ENCODE data around the gene RAPGEF4. TPM values are rescaled to one million over a fixed set of nuclear protein-coding genes. Genes with fewer than 3 reads are reported as not detected.

RAPGEF4 gene
- total RNA-seq, 1 experiment from 2014 or later: 2.2 TPM

DNA sequence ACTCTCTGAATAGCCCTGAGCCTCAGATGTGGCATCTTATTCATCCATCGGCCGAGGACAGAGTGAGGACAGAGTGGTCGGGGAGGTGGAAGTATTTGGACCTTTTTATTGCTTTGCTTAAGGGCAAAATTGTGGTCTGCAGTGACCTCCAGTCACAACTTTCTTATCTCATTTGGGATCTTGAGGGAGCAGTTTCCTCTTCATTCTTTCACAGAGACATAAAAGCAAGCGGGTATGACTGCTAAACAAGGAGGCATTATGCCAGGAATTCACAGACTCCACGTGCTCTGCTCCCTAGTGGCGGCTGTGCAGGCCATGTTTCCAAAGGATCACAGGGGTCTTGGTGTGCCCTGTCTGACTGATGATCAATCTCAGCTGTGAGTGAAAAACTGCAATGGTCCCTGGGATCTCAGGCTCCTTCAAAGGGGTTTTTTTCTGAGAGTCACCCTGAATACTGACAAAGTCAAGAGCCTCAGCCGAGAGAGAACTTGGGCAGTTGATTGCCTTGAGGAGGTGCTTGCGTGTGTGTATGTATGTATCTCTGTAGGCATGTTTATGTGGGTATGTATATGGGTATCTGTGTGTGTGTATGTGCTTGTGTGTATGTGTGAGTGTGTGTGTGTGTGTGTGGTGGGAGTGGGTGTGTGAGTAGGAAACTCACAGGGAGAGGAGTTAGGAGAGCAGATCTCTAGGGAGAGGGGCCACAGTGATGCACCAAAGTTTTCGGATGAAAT, 47.7 kb downstream of the RAPGEF4 start (continued):
- TF ChIP-seq TP53 (CRISPR knock-in tag; IDR thresholded peaks at IDR 0.05) (no peak), ATF1 (CRISPR knock-in tag; IDR thresholded peaks at IDR 0.05) (no peak), RORB (CRISPR knock-in tag; IDR thresholded peaks at IDR 0.05) (no peak), OVOL2 (CRISPR knock-in tag; IDR thresholded peaks at IDR 0.05; ENCODE audit: borderline replicate concordance) (no peak), ZNF317 (CRISPR knock-in tag; IDR thresholded peaks at IDR 0.05; ENCODE audit: borderline replicate concordance, low read depth) (no peak), ZNF396 (CRISPR knock-in tag; IDR thresholded peaks at IDR 0.05; ENCODE audit: borderline replicate concordance) (no peak), TEAD1 (CRISPR knock-in tag; IDR thresholded peaks at IDR 0.05) (no peak), NFE2L1 (CRISPR knock-in tag; IDR thresholded peaks at IDR 0.05) (no peak), NR1H2 (CRISPR knock-in tag; IDR thresholded peaks at IDR 0.05) (no peak), GTF2I (CRISPR knock-in tag; conservative IDR thresholded peaks at IDR 0.05) (no peak), KAT7 (CRISPR knock-in tag; IDR thresholded peaks at IDR 0.05; ENCODE audit: borderline replicate concordance) (no peak)
- TF ChIP-seq, protein P1, sequence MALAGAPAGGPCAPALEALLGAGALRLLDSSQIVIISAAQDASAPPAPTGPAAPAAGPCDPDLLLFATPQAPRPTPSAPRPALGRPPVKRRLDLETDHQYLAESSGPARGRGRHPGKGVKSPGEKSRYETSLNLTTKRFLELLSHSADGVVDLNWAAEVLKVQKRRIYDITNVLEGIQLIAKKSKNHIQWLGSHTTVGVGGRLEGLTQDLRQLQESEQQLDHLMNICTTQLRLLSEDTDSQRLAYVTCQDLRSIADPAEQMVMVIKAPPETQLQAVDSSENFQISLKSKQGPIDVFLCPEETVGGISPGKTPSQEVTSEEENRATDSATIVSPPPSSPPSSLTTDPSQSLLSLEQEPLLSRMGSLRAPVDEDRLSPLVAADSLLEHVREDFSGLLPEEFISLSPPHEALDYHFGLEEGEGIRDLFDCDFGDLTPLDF (CRISPR knock-in tag; IDR thresholded peaks at IDR 0.05): no peak
- TF ChIP-seq, protein P2, sequence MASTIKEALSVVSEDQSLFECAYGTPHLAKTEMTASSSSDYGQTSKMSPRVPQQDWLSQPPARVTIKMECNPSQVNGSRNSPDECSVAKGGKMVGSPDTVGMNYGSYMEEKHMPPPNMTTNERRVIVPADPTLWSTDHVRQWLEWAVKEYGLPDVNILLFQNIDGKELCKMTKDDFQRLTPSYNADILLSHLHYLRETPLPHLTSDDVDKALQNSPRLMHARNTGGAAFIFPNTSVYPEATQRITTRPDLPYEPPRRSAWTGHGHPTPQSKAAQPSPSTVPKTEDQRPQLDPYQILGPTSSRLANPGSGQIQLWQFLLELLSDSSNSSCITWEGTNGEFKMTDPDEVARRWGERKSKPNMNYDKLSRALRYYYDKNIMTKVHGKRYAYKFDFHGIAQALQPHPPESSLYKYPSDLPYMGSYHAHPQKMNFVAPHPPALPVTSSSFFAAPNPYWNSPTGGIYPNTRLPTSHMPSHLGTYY (CRISPR knock-in tag; IDR thresholded peaks at IDR 0.05): no peak

DNA sequence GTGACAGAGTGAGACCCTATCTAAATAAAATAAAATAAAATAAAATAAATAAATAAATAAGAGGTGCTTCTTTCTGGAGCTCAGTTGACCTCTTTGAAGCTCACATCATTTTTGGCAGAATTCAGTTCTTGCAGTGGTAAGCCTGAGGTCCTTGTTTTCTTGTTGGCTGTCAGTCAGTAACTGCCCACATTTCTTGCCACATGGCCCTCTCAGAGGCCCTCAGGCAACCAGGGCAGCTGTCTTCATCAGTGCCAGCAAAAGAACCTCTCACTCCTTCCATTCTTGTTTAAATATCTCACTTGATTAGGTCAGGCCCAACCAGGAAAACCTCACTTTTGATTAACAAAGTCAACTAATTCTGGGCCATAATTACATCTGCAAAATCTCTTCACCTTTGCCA, 53.2 kb downstream of the RAPGEF4 start:
- Mint-ChIP-seq H3K4me1 (no peaks in the 10 kb centered on the region), H3K27me3 (ENCODE audit: low read depth) (no peaks in the 10 kb centered on the region), H3K4me3 (no peak overlapping the region), H3K27ac (no peak overlapping the region), H3K9me3 (no peaks in the 10 kb centered on the region), H3K36me3 (no peaks in the 10 kb centered on the region)
- ChIA-PET POLR2A (no interaction called here), CTCF (interaction anchor here (1.0 kb wide), 1 partner anchor 114 kb away, joined by 3 read pairs; no protein-coding TSS in a partner anchor)
- DNase-seq (ENCODE audit: low spot score): no peak
- ATAC-seq: no peak
- no peak for TF ChIP-seq RORB (CRISPR knock-in tag; IDR thresholded peaks at IDR 0.05)
- TF ChIP-seq SP1 (CRISPR knock-in tag; conservative IDR thresholded peaks at IDR 0.05): no peak
- no peak for TF ChIP-seq JAZF1 (CRISPR knock-in tag; IDR thresholded peaks at IDR 0.05)
- no peak for TF ChIP-seq ZNF671 (CRISPR knock-in tag; IDR thresholded peaks at IDR 0.05)
- no peak for TF ChIP-seq RELA (CRISPR knock-in tag; IDR thresholded peaks at IDR 0.05; ENCODE audit: borderline replicate concordance)
- TF ChIP-seq, protein P3, sequence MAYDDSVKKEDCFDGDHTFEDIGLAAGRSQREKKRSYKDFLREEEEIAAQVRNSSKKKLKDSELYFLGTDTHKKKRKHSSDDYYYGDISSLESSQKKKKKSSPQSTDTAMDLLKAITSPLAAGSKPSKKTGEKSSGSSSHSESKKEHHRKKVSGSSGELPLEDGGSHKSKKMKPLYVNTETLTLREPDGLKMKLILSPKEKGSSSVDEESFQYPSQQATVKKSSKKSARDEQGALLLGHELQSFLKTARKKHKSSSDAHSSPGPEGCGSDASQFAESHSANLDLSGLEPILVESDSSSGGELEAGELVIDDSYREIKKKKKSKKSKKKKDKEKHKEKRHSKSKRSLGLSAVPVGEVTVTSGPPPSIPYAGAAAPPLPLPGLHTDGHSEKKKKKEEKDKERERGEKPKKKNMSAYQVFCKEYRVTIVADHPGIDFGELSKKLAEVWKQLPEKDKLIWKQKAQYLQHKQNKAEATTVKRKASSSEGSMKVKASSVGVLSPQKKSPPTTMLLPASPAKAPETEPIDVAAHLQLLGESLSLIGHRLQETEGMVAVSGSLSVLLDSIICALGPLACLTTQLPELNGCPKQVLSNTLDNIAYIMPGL (CRISPR knock-in tag; IDR thresholded peaks at IDR 0.05): no peak
- TF ChIP-seq, protein P4, sequence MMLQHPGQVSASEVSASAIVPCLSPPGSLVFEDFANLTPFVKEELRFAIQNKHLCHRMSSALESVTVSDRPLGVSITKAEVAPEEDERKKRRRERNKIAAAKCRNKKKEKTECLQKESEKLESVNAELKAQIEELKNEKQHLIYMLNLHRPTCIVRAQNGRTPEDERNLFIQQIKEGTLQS (CRISPR knock-in tag; conservative IDR thresholded peaks at IDR 0.05): no peak
- TF ChIP-seq, protein P5, sequence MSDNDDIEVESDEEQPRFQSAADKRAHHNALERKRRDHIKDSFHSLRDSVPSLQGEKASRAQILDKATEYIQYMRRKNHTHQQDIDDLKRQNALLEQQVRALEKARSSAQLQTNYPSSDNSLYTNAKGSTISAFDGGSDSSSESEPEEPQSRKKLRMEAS (CRISPR knock-in tag; IDR thresholded peaks at IDR 0.05): no peak
- no peak for TF ChIP-seq MYBL2 (CRISPR knock-in tag; IDR thresholded peaks at IDR 0.05)
- TF ChIP-seq, protein P6, sequence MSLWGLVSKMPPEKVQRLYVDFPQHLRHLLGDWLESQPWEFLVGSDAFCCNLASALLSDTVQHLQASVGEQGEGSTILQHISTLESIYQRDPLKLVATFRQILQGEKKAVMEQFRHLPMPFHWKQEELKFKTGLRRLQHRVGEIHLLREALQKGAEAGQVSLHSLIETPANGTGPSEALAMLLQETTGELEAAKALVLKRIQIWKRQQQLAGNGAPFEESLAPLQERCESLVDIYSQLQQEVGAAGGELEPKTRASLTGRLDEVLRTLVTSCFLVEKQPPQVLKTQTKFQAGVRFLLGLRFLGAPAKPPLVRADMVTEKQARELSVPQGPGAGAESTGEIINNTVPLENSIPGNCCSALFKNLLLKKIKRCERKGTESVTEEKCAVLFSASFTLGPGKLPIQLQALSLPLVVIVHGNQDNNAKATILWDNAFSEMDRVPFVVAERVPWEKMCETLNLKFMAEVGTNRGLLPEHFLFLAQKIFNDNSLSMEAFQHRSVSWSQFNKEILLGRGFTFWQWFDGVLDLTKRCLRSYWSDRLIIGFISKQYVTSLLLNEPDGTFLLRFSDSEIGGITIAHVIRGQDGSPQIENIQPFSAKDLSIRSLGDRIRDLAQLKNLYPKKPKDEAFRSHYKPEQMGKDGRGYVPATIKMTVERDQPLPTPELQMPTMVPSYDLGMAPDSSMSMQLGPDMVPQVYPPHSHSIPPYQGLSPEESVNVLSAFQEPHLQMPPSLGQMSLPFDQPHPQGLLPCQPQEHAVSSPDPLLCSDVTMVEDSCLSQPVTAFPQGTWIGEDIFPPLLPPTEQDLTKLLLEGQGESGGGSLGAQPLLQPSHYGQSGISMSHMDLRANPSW (CRISPR knock-in tag; conservative IDR thresholded peaks at IDR 0.05; ENCODE audit: low read depth): no peak
- TF ChIP-seq, protein P7, sequence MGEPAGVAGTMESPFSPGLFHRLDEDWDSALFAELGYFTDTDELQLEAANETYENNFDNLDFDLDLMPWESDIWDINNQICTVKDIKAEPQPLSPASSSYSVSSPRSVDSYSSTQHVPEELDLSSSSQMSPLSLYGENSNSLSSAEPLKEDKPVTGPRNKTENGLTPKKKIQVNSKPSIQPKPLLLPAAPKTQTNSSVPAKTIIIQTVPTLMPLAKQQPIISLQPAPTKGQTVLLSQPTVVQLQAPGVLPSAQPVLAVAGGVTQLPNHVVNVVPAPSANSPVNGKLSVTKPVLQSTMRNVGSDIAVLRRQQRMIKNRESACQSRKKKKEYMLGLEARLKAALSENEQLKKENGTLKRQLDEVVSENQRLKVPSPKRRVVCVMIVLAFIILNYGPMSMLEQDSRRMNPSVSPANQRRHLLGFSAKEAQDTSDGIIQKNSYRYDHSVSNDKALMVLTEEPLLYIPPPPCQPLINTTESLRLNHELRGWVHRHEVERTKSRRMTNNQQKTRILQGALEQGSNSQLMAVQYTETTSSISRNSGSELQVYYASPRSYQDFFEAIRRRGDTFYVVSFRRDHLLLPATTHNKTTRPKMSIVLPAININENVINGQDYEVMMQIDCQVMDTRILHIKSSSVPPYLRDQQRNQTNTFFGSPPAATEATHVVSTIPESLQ (CRISPR knock-in tag; IDR thresholded peaks at IDR 0.05): no peak
- TF ChIP-seq MXD4 (CRISPR knock-in tag; IDR thresholded peaks at IDR 0.05; ENCODE audit: borderline replicate concordance): no peak
- TF ChIP-seq GABPB1 (CRISPR knock-in tag; IDR thresholded peaks at IDR 0.05): no peak
- no peak for TF ChIP-seq OVOL2 (CRISPR knock-in tag; IDR thresholded peaks at IDR 0.05; ENCODE audit: borderline replicate concordance)
- TF ChIP-seq, protein P8, sequence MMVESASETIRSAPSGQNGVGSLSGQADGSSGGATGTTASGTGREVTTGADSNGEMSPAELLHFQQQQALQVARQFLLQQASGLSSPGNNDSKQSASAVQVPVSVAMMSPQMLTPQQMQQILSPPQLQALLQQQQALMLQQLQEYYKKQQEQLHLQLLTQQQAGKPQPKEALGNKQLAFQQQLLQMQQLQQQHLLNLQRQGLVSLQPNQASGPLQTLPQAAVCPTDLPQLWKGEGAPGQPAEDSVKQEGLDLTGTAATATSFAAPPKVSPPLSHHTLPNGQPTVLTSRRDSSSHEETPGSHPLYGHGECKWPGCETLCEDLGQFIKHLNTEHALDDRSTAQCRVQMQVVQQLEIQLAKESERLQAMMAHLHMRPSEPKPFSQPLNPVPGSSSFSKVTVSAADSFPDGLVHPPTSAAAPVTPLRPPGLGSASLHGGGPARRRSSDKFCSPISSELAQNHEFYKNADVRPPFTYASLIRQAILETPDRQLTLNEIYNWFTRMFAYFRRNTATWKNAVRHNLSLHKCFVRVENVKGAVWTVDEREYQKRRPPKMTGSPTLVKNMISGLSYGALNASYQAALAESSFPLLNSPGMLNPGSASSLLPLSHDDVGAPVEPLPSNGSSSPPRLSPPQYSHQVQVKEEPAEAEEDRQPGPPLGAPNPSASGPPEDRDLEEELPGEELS (CRISPR knock-in tag; IDR thresholded peaks at IDR 0.05): no peak
- no peak for TF ChIP-seq ATF1 (CRISPR knock-in tag; IDR thresholded peaks at IDR 0.05)
